Mammary epithelial cell (primary cell): ENCODE data around the gene SSB.
"Not testable (repeated sequence)": the region's sequence is repeated elsewhere in the genome, so short reads cannot be mapped to it uniquely, and the experiment has no call there.

Experiments used
- CTCF ChIP-seq, 2 donors: IDR thresholded peaks in 1 of 2; conservative IDR thresholded peaks in 1 of 2; 2 replicates each; pipeline ENCODE4 v1.5.1; 2011 to 2012; ENCODE audit warnings: inconsistent platforms in 2 of 2, low read length in 2 of 2, mild to moderate bottlenecking in 2 of 2, control low read depth in 1 of 2, low read depth in 1 of 2; ENCODE audit not compliant: insufficient read depth in 1 of 2; ENCODE audit errors: extremely low read depth in 1 of 2
- EZH2 ChIP-seq: IDR thresholded peaks from 2 replicates; pipeline ENCODE4 v1.6.1; 2012; ENCODE audit warnings: low read length, inconsistent platforms, borderline replicate concordance

GRCh38 chr2:169817369-169817768 is 18.7 kb downstream of the SSB start:
- not testable (repeated sequence) for TF ChIP-seq CTCF (conservative IDR thresholded peaks at IDR 0.05 in 1 of 2, IDR thresholded peaks at IDR 0.05 in 1 of 2; ENCODE audit: extremely low read depth in 1 of 2, insufficient read depth in 1 of 2, low read depth in 1 of 2, low read length in 2 of 2); EZH2
